ENCODE measurements around the gene HPCAL1. TPM values are rescaled to one million over a fixed set of nuclear protein-coding genes. Genes with fewer than 3 reads are reported as not detected.
A peak's percentile ranks its signal among the peaks of the same experiment; 100 is the strongest.

HPCAL1 gene
- total and polyA plus RNA-seq, 9 donors = 18.8 to 51.0 (median 30.1) TPM

GRCh38 chr2:10303181-10303693, 533 bp downstream of the HPCAL1 start:
- WGBS (ENCODE audit: insufficient coverage) = under 1% methylated on average over 46 of the region's 48 CpGs
- no peak for DNase-seq
- H3K4me3 ChIP-seq (ENCODE audit: low read length) = peak overlapping the region; percentile 73
- H3K36me3 ChIP-seq (ENCODE audit: control insufficient read depth, insufficient read depth, low read length) = no peaks in the 10 kb centered on the region
- peaks cover 29% of the 10 kb centered on the region for H3K27me3 ChIP-seq (ENCODE audit: control insufficient read depth, insufficient read depth, low read length)
- H3K9me3 ChIP-seq (replicated peaks; ENCODE audit: control insufficient read depth, low read depth, low read length) = no peaks in the 10 kb centered on the region
- H3K27ac ChIP-seq (ENCODE audit: low read length) = peak overlapping the region; percentile 25
- peaks cover 26% of the 10 kb centered on the region for H3K4me1 ChIP-seq (ENCODE audit: control insufficient read depth, insufficient read depth, low read length)

- no peaks in the 10 kb centered on the region for H3K36me3 ChIP-seq (ENCODE audit: control insufficient read depth, insufficient read depth, low read length)
- peak; percentile 69 for DNase-seq
- under 1% methylated on average over 50 of the region's 53 CpGs for WGBS (ENCODE audit: insufficient coverage)
- H3K4me3 ChIP-seq (ENCODE audit: low read length) = peak overlapping the region; percentile 73
- peaks cover 24% of the 10 kb centered on the region for H3K4me1 ChIP-seq (ENCODE audit: control insufficient read depth, insufficient read depth, low read length)
- H3K27ac ChIP-seq (ENCODE audit: low read length) = no peak overlapping the region
- H3K27me3 ChIP-seq (ENCODE audit: control insufficient read depth, insufficient read depth, low read length) = peaks cover 29% of the 10 kb centered on the region
- H3K9me3 ChIP-seq (replicated peaks; ENCODE audit: control insufficient read depth, low read depth, low read length) = no peaks in the 10 kb centered on the region
Measured at GRCh38 chr2:10303694-10304378, 1.1 kb downstream of the HPCAL1 start.

- H3K36me3 ChIP-seq (ENCODE audit: control insufficient read depth, insufficient read depth, low read length) = no peaks in the 10 kb centered on the region
- H3K9me3 ChIP-seq (replicated peaks; ENCODE audit: control insufficient read depth, low read depth, low read length) = no peaks in the 10 kb centered on the region
- H3K4me3 ChIP-seq (ENCODE audit: low read length) = peak overlapping the region; percentile 73
- peaks cover 29% of the 10 kb centered on the region for H3K27me3 ChIP-seq (ENCODE audit: control insufficient read depth, insufficient read depth, low read length)
- 42% methylated on average over 24 of the region's 28 CpGs for WGBS (ENCODE audit: insufficient coverage)
- H3K27ac ChIP-seq (ENCODE audit: low read length) = no peak overlapping the region
- H3K4me1 ChIP-seq (ENCODE audit: control insufficient read depth, insufficient read depth, low read length) = peaks cover 24% of the 10 kb centered on the region
- DNase-seq = no peak
Measured at GRCh38 chr2:10304458-10305253, 2.0 kb downstream of the HPCAL1 start.

GRCh38 chr2:10305254-10305635, 2.5 kb downstream of the HPCAL1 start:
- H3K36me3 ChIP-seq (ENCODE audit: control insufficient read depth, insufficient read depth, low read length) = no peaks in the 10 kb centered on the region
- no peak overlapping the region for H3K27ac ChIP-seq (ENCODE audit: low read length)
- no peak overlapping the region for H3K4me3 ChIP-seq (ENCODE audit: low read length)
- H3K27me3 ChIP-seq (ENCODE audit: control insufficient read depth, insufficient read depth, low read length) = peaks cover 29% of the 10 kb centered on the region
- WGBS (ENCODE audit: insufficient coverage) = no CpG with 5 or more reads among the region's 4 CpGs
- H3K4me1 ChIP-seq (ENCODE audit: control insufficient read depth, insufficient read depth, low read length) = peaks cover 24% of the 10 kb centered on the region
- no peak for DNase-seq
- H3K9me3 ChIP-seq (replicated peaks; ENCODE audit: control insufficient read depth, low read depth, low read length) = no peaks in the 10 kb centered on the region

GRCh38 chr2:10305715-10306114, 3.0 kb downstream of the HPCAL1 start:
- WGBS (ENCODE audit: insufficient coverage) = 68% methylated on average over 6 of the region's 10 CpGs
- H3K4me3 ChIP-seq (ENCODE audit: low read length) = no peak overlapping the region
- peaks cover 24% of the 10 kb centered on the region for H3K4me1 ChIP-seq (ENCODE audit: control insufficient read depth, insufficient read depth, low read length)
- H3K27ac ChIP-seq (ENCODE audit: low read length) = no peak overlapping the region
- no peak for DNase-seq
- no peaks in the 10 kb centered on the region for H3K36me3 ChIP-seq (ENCODE audit: control insufficient read depth, insufficient read depth, low read length)
- H3K27me3 ChIP-seq (ENCODE audit: control insufficient read depth, insufficient read depth, low read length) = peaks cover 29% of the 10 kb centered on the region
- H3K9me3 ChIP-seq (replicated peaks; ENCODE audit: control insufficient read depth, low read depth, low read length) = no peaks in the 10 kb centered on the region

- Histone ChIP-seq H3K4me1 (ENCODE audit: control insufficient read depth, insufficient read depth, low read length) (peaks cover 22% of the 10 kb centered on the region), H3K36me3 (ENCODE audit: control insufficient read depth, insufficient read depth, low read length) (no peaks in the 10 kb centered on the region), H3K4me3 (ENCODE audit: low read length) (no peak overlapping the region), H3K27ac (ENCODE audit: low read length) (no peak overlapping the region), H3K9me3 (replicated peaks; ENCODE audit: control insufficient read depth, low read depth, low read length) (no peaks in the 10 kb centered on the region), H3K27me3 (ENCODE audit: control insufficient read depth, insufficient read depth, low read length) (peaks cover 29% of the 10 kb centered on the region)
- DNase-seq = no peak
- 66% methylated on average over 2 of the region's 4 CpGs for WGBS (ENCODE audit: insufficient coverage)
Measured at GRCh38 chr2:10306901-10307463, 4.3 kb downstream of the HPCAL1 start.

GRCh38 chr2:10307561-10308156, 5.0 kb downstream of the HPCAL1 start:
- 75% methylated on average over 5 of the region's 7 CpGs for WGBS (ENCODE audit: insufficient coverage)
- no peaks in the 10 kb centered on the region for H3K9me3 ChIP-seq (replicated peaks; ENCODE audit: control insufficient read depth, low read depth, low read length)
- DNase-seq = no peak
- no peak overlapping the region for H3K4me3 ChIP-seq (ENCODE audit: low read length)
- H3K36me3 ChIP-seq (ENCODE audit: control insufficient read depth, insufficient read depth, low read length) = no peaks in the 10 kb centered on the region
- peaks cover 20% of the 10 kb centered on the region for H3K4me1 ChIP-seq (ENCODE audit: control insufficient read depth, insufficient read depth, low read length)
- H3K27ac ChIP-seq (ENCODE audit: low read length) = no peak overlapping the region
- H3K27me3 ChIP-seq (ENCODE audit: control insufficient read depth, insufficient read depth, low read length) = peaks cover 29% of the 10 kb centered on the region

GRCh38 chr2:10308866-10309265, 6.2 kb downstream of the HPCAL1 start:
- Histone ChIP-seq H3K27ac (ENCODE audit: low read length) (no peak overlapping the region), H3K9me3 (replicated peaks; ENCODE audit: control insufficient read depth, low read depth, low read length) (no peaks in the 10 kb centered on the region), H3K36me3 (ENCODE audit: control insufficient read depth, insufficient read depth, low read length) (no peaks in the 10 kb centered on the region), H3K4me1 (ENCODE audit: control insufficient read depth, insufficient read depth, low read length) (peaks cover 12% of the 10 kb centered on the region), H3K4me3 (ENCODE audit: low read length) (no peak overlapping the region), H3K27me3 (ENCODE audit: control insufficient read depth, insufficient read depth, low read length) (peaks cover 23% of the 10 kb centered on the region)
- DNase-seq = no peak
- WGBS (ENCODE audit: insufficient coverage) = 100% methylated on average over 2 of the region's 2 CpGs

- 50% methylated on average over 1 of the region's 3 CpGs for WGBS (ENCODE audit: insufficient coverage)
- H3K4me1 ChIP-seq (ENCODE audit: control insufficient read depth, insufficient read depth, low read length) = peaks cover 9% of the 10 kb centered on the region
- H3K9me3 ChIP-seq (replicated peaks; ENCODE audit: control insufficient read depth, low read depth, low read length) = no peaks in the 10 kb centered on the region
- H3K36me3 ChIP-seq (ENCODE audit: control insufficient read depth, insufficient read depth, low read length) = no peaks in the 10 kb centered on the region
- H3K4me3 ChIP-seq (ENCODE audit: low read length) = no peak overlapping the region
- no peak overlapping the region for H3K27ac ChIP-seq (ENCODE audit: low read length)
- H3K27me3 ChIP-seq (ENCODE audit: control insufficient read depth, insufficient read depth, low read length) = peaks cover 19% of the 10 kb centered on the region
- no peak for DNase-seq
Measured at GRCh38 chr2:10309286-10309685, 6.6 kb downstream of the HPCAL1 start.
